Measurements from ENCODE around the gene TMED6. TPM values are rescaled to one million over a fixed set of nuclear protein-coding genes. Genes with fewer than 3 reads are reported as not detected.

The TMED6 gene
- total RNA-seq, result 1.0 TPM

DNA sequence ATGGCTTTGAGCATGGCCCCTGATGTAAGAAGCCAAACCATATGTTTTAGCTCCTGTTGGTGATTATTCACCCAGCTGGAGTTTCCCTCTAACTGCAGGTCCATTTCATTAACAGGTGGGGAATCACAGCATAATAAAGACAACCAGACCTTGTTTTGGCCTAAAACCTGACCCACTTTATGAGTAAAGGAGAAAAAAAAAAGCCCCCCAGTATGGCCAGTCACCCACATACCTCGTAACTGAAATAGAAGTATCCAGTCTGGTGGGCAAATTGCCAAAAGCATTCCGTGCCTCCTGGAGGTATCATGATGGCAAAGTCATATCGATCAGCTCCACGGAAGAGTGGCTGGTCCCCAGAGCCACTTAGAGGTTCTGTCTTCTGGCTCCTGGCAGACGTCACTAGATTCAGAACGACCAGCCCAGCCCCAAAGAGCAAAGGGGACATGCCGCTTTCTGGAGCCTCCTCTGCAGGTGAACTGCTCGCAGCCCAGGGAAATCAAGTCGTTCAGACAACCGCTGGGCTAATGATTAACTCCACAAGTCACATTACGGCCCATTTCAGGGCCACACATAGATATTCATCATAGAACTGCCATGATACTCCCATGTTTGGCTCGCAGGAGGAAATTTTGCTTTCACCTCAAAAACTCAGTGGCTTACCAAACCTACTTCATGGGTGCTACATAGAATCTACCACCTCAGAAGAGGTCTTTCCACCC lies at the start of gene TMED6:
TSS of gene TMED6 (minus strand) at position 478 of the 719 bp plus-strand sequence. CDS start at position 445, 33 bp downstream.
- H3K4me3 ChIP-seq (ENCODE audit: low read length), result no peak within 1 kb of the TSS
- H3K9me3 ChIP-seq (ENCODE audit: low read depth, low read length), result no peaks in the 10 kb centered on the region
- H3K27me3 ChIP-seq (ENCODE audit: insufficient read depth, low read length), result no peaks in the 10 kb centered on the region
- peaks cover 4% of the 10 kb centered on the region for H3K4me1 ChIP-seq (ENCODE audit: insufficient read depth, low read length)

DNA sequence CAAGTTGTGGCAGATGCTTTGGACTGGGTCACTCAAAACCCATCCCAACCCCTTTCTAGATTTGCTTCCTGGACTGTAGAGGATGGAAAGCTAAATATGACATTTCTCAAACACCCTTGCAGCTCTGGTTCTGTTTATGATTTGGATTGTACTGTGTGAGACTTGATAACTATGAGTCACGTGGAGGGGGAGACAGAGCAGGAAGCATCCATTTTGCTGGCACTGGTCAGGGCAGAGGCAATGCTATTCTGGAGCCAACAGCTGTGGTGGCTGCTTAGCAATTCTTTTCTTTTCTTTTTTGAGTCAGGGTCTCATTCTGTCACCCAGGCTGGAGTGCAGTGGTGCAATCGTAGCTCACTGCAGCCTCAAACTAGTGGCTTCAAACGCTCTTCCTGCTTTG lies 47.8 kb upstream of the TMED6 start:
- Histone ChIP-seq H3K9me3 (ENCODE audit: low read depth, low read length) (no peaks in the 10 kb centered on the region), H3K4me1 (ENCODE audit: insufficient read depth, low read length) (peaks cover 22% of the 10 kb centered on the region), H3K4me3 (ENCODE audit: low read length) (no peak overlapping the region), H3K27me3 (ENCODE audit: insufficient read depth, low read length) (no peaks in the 10 kb centered on the region)

DNA sequence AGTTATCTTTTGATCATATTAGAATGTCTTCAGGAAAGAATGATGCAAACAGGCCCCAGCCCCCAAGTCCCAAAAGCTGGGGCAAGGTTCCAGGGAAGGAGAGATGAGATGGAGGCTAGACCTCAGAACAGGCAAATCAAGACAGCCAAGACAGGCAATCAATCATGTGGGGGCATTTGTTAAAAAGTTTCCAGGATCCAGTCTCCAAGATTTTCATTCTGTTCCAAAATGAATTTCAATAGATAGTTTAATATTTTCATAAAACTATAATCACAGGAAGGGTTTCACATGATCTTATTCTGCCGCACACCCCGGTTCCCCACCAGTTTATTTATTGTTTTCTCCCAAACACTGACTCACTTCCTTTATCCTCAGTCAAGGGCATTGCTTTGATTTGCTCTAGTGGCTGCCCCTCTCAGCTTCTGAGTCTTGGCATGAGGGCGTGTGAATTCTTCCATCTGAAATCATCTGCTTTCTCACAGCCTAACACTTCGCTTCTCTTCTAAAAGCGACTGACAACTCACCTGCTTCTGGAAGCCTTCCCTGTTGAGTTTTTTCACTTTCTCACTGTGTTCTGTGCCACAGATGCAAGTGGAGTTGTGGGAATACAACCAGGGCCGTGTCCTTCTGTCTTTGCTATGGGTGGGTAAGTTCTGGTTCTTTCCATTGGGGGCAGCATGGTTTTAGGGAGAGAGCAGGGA lies 46.4 kb upstream of the TMED6 start:
- Histone ChIP-seq H3K27me3 (ENCODE audit: insufficient read depth, low read length) (no peaks in the 10 kb centered on the region), H3K4me3 (ENCODE audit: low read length) (no peak overlapping the region), H3K9me3 (ENCODE audit: low read depth, low read length) (no peaks in the 10 kb centered on the region), H3K4me1 (ENCODE audit: insufficient read depth, low read length) (peaks cover 21% of the 10 kb centered on the region)

DNA sequence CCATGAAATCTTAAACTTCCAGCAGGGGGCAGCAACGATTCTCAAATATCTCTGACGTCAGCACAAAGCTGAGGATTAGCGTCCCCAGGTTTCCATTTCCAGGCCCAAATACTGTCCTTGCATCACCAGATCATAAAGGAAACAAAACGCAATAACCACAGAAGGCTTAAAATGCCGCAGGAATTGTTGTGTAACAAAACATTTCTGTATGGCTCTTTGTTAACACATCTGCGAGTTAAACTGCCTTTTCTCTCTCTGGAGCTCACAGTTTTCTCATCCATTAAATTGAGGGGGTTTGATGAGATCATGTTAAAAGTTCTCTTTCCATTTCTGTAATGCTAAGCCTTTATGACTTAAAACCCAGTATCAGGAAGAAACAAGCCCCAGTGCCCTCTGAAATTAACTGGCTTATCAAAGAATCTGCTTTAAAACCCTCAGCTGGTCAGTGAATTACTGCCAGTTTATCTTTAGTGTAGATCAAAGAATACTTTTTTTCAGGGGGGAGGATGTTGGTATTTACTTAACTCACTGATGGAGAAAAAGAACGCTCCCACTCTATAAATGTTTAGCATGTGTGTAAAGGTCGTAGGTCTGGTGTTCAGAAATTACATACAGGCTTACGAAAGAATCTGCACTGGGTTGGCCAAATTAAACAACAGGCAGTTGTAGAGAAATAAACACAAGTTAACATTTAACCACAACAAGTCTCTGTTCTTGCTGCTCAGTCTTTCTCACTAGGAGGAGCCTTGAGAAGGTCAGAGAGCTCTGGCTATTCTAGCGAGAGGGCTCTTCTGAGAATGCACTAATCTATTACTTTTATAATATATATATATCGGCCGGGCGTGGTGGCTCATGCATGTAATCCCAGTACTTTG lies 44.8 kb upstream of the TMED6 start:
- Histone ChIP-seq H3K9me3 (ENCODE audit: low read depth, low read length) (no peaks in the 10 kb centered on the region), H3K4me3 (ENCODE audit: low read length) (no peak overlapping the region), H3K4me1 (ENCODE audit: insufficient read depth, low read length) (peaks cover 11% of the 10 kb centered on the region), H3K27me3 (ENCODE audit: insufficient read depth, low read length) (no peaks in the 10 kb centered on the region)

DNA sequence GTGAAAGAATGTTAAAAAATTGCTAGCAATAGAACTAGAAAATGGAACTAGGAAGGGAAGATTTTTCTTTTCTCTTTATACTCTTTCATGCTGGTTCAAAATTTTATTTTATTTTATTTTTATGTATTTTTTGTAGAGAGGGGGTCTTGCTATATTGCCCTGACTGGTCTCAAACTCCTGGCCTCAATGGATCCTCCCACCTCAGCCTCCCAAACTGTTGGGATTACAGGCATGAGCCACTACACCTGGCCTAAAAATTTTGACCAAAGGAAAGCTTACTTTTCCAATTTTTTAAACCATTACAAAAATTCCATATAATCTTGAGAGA lies 44.2 kb upstream of the TMED6 start:
- Histone ChIP-seq H3K9me3 (ENCODE audit: low read depth, low read length) (no peaks in the 10 kb centered on the region), H3K27me3 (ENCODE audit: insufficient read depth, low read length) (no peaks in the 10 kb centered on the region), H3K4me1 (ENCODE audit: insufficient read depth, low read length) (peaks cover 11% of the 10 kb centered on the region), H3K4me3 (ENCODE audit: low read length) (no peak overlapping the region)

DNA sequence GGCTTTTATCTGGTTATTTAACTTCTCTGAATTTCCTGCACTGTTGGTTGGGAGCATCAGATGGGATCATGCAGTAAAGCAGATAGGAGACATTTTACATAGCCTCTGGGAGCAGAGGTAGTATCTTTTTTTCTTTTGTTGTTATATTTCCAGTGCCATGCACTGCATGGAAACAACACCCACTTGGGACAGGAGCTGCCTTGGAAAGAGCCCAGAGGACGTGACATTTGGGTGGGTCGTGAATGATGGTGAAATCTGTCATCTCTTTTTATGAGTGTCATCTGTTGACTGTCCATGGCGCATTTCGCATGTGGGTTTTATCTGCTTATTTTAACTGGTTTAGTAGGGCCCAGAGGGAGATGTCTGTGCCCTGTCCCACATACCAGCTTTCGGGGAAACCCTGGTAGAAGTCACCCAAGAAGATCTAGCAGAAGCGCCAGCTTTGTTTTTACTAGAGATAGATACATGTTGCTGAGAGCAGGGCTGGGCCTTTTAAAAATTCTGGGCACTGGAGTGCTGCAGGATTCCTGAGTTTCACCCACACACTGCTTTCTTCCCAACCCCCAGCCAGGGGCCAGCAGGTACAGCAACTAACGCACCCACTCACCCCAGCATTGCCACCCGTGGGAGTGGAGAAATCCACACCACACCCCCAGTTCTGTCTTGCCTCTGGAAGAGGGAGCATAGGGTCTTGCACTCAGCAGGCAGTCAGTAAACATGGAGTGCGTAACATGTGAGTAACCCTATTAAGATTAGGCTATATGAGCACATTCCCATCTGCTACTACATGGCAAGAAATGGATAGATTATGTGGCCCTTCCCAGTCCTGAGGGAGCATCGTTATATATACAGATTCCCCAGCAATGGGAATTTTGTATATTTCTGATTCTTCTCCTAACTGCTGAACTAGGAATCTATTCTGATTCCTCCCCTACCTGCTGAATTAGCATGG lies 42.6 kb upstream of the TMED6 start:
- Histone ChIP-seq H3K4me1 (ENCODE audit: insufficient read depth, low read length) (peaks cover 11% of the 10 kb centered on the region), H3K27me3 (ENCODE audit: insufficient read depth, low read length) (no peaks in the 10 kb centered on the region), H3K9me3 (ENCODE audit: low read depth, low read length) (no peaks in the 10 kb centered on the region), H3K4me3 (ENCODE audit: low read length) (no peak overlapping the region)

DNA sequence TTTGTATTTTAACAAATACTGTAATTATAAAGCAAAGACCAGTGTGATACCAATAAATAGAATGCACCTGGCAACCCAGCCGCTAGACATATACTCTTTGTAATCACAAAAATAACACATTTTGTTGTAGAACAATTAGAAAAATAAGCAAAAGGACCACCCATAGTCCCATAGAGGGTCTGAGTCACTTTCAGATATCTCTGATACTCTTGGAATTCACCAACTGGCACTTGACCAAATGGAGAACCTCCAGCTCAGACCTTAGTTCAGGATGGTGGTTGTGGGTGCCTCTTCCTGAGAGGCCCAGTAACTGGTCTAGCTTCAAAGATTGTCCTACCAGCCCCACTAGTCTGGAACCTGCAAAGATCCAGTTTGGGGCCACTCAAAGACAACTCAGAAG lies 35.0 kb upstream of the TMED6 start:
- no peak overlapping the region for H3K4me3 ChIP-seq (ENCODE audit: low read length)
- peaks cover 27% of the 10 kb centered on the region for H3K4me1 ChIP-seq (ENCODE audit: insufficient read depth, low read length)
- no peaks in the 10 kb centered on the region for H3K27me3 ChIP-seq (ENCODE audit: insufficient read depth, low read length)

DNA sequence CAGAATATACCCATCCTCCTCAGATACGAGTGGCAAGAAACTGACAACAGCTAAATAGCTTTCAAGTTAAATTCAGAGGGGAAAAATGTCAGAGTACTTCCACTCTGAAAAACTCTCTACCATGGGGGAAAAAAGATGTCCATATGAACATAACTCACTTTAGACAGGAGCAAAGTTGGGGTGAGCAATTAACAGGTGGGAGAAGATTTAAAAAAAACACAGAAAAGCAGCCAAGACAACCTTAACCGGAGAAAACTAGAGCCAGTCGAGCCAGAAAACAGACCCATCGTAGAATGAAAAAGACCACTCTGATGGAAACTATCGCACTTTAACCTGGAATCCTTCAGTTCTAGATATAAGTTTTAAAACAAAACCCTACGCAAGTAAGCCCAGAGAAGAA lies 33.4 kb upstream of the TMED6 start:
- peak overlapping the region; percentile 61 for H3K4me3 ChIP-seq (ENCODE audit: low read length)
- no peaks in the 10 kb centered on the region for H3K9me3 ChIP-seq (ENCODE audit: low read depth, low read length)
- H3K4me1 ChIP-seq (ENCODE audit: insufficient read depth, low read length), result peaks cover 36% of the 10 kb centered on the region
- no peaks in the 10 kb centered on the region for H3K27me3 ChIP-seq (ENCODE audit: insufficient read depth, low read length)

More for the DNA sequence above, 35.0 kb upstream of the TMED6 start:
- no peaks in the 10 kb centered on the region for H3K9me3 ChIP-seq (ENCODE audit: low read depth, low read length)

DNA sequence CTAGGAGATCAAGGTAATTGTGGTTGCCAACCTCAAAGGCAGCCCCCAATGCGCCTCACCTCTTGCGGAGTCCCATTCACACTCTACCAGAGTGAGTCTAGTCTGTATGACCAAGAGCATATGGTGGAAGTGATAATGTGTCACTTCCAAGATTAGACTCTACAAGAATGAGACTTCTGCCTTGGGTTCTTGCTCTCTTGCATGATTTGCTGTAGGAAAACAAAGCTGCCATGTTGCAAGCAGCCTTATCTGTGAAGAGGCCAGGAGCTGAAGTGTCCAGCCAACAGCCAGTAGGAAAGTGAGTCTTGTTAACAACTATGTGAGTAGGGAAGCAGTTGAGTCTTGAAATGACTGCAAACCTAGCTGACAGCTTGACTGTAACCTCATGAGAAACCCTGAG lies 30.8 kb upstream of the TMED6 start:
- Histone ChIP-seq H3K27me3 (ENCODE audit: insufficient read depth, low read length) (no peaks in the 10 kb centered on the region), H3K4me1 (ENCODE audit: insufficient read depth, low read length) (peaks cover 36% of the 10 kb centered on the region), H3K9me3 (ENCODE audit: low read depth, low read length) (no peaks in the 10 kb centered on the region), H3K4me3 (ENCODE audit: low read length) (no peak overlapping the region)

DNA sequence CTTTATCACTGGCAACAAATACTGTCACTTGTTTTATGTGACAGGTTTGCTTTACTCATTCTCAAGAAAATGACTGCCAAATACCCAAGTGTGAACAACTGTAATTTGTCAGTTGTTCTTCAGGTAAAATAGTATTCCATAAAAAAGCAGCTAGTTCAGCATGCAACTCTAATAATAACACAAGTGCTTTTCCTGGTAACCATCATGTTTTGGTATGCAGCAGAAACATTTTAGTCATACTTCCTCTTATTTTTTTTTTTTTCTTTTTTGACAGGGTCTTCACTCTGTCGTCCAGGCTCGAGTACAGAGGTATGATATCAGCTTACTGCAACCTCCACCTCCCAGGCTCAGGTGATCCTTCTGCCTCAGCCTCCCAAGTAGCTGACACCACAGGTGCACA lies 29.6 kb upstream of the TMED6 start:
- no peak overlapping the region for H3K4me3 ChIP-seq (ENCODE audit: low read length)
- peaks cover 34% of the 10 kb centered on the region for H3K4me1 ChIP-seq (ENCODE audit: insufficient read depth, low read length)
- H3K9me3 ChIP-seq (ENCODE audit: low read depth, low read length), result no peaks in the 10 kb centered on the region
- no peaks in the 10 kb centered on the region for H3K27me3 ChIP-seq (ENCODE audit: insufficient read depth, low read length)

DNA sequence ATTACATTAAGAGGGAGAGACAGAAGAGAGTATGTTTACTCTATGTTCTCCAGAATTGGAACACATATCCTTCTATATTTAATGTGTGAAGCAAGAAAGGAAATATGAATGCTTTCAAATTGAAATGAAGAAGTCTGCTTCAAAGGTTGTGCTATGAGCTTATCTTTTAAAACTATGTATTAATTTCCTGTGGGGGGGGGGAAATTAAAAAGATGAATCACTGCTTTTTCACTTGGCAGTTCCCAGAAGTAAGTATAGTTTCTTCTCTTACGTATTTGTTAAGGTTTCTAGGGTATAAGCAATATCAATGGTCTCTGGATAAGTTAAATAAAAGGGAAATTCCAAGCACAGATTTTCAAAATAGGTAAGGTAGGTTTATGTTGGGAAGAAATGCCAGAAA lies 27.2 kb upstream of the TMED6 start:
- Histone ChIP-seq H3K9me3 (ENCODE audit: low read depth, low read length) (no peaks in the 10 kb centered on the region), H3K27me3 (ENCODE audit: insufficient read depth, low read length) (no peaks in the 10 kb centered on the region), H3K4me1 (ENCODE audit: insufficient read depth, low read length) (peaks cover 17% of the 10 kb centered on the region), H3K4me3 (ENCODE audit: low read length) (no peak overlapping the region)

DNA sequence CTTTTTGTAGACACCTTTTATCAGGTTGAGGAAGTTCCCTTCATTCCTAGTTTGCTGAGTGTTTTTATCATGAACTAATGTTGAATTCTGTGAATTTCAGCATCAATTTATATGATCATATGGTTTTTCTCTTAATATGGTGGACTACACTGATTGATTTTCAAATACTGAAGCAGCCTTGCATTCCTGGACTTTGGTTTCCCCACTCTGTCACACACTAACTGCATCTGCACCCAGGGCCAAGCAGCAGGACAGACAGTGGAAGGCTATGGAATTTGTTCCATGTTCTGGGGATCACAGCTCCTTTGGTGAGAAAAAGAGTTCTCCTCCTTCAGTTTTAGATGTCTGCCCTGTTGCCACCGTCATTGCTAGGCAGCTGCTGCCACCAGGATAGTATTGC lies 26.4 kb upstream of the TMED6 start:
- H3K27me3 ChIP-seq (ENCODE audit: insufficient read depth, low read length), result no peaks in the 10 kb centered on the region
- H3K4me3 ChIP-seq (ENCODE audit: low read length), result no peak overlapping the region
- H3K4me1 ChIP-seq (ENCODE audit: insufficient read depth, low read length), result peaks cover 14% of the 10 kb centered on the region
- no peaks in the 10 kb centered on the region for H3K9me3 ChIP-seq (ENCODE audit: low read depth, low read length)

DNA sequence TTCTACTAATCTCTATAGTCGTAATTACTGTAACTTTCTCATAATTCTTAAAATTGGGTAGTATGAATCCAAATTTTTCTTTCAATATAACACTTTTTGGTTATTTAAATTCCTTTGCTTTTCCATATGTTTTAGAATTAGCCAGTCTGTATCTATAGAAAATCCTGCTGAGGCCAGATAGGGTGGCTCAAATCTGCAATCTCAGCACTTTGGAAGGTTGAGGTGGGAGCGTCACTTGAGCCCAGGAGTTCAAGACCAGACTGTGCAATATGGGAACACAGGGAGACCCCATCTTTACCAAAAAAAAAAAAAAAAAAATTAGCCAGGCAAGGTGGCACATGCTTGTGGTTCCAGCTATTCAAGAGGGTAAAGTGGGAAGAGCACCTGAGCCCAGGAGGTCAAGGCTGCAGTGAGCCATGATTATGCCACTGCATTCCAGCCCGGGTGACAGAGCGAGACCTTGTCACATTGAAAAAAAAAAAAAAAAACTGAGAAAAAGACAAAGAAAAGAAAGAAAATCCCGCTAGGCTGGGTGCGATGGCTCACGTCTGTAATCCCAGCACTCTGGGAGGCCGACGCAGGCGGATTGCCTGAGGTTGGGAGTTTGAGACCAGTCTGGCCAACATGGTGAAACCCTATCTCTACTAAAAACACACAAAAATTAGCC lies 24.9 kb upstream of the TMED6 start:
- Histone ChIP-seq H3K9me3 (ENCODE audit: low read depth, low read length) (no peaks in the 10 kb centered on the region), H3K4me1 (ENCODE audit: insufficient read depth, low read length) (peaks cover 9% of the 10 kb centered on the region), H3K27me3 (ENCODE audit: insufficient read depth, low read length) (no peaks in the 10 kb centered on the region), H3K4me3 (ENCODE audit: low read length) (no peak overlapping the region)

DNA sequence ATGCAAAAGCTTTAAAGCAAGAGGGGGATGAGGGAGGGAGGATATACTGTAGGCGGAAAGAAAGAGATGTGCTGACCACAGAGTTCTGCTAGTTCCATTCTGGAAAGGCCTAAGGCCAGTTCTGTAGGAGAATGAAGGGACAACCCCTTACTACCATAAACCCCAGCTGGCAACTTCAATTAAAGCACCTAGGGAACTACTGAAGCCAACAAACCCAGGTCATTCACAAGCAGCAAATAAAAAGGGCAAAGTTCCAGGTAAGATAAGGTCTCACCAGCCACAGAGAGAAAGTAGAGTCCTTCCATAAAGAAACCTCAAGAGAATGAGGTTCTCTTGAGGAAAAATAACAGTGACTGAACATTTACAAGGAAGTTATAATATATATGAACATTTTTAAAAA lies 21.4 kb upstream of the TMED6 start:
- Histone ChIP-seq H3K4me3 (ENCODE audit: low read length) (no peak overlapping the region), H3K9me3 (ENCODE audit: low read depth, low read length) (no peaks in the 10 kb centered on the region), H3K27me3 (ENCODE audit: insufficient read depth, low read length) (no peaks in the 10 kb centered on the region), H3K4me1 (ENCODE audit: insufficient read depth, low read length) (peaks cover 5% of the 10 kb centered on the region)

Measured in mononuclear cell (primary cell).